HepG2 (cell line): ENCODE data around the gene PPP3R2. TPM values are rescaled to one million over a fixed set of nuclear protein-coding genes. Genes with fewer than 3 reads are reported as not detected.

ENCODE experiments used
- ATAC-seq: fragments of 200-7000 bp; cut with Tn5 transposase; 3 replicates; pipeline ENCODE4 v1.9.1; 2020; ENCODE audit warnings: mild to moderate bottlenecking, moderate library complexity
- BruUV-seq: library from RNA; stranded (reverse); fragments of 400-500 nt; replicated peaks from 2 replicates; lab custom pipeline; 2021; lab: Mats Ljungman, UMichigan
- CTCF ChIA-PET: fragments of 300-600 bp; formaldehyde crosslinking; extraction: SDS; loops from one replicate; lab custom pipeline; 2021; ENCODE audit warnings: low total read pairs, inconsistent platforms, low intra/inter-chr PET ratio; lab: Yijun Ruan, JAX
- POLR2A ChIA-PET: fragments of 350-600 bp; sonication (Branson Sonifier 250); formaldehyde crosslinking; loops from one replicate; lab custom pipeline; 2020; ENCODE audit warnings: antibody characterized with exemption, inconsistent platforms; lab: Yijun Ruan, JAX
- DNase-seq: peaks from one replicate; pipeline ENCODE4 v3.0.0-alpha.2; 2015; ENCODE audit warnings: low spot score
- FAIRE-seq: peaks from 3 replicates; lab custom pipeline; 2011; peaks lifted over from hg19 to GRCh38; lab: Jason Lieb, UNC
- H2AFZ ChIP-seq: one replicate; pipeline ENCODE4 v1.6.1; 2011; ENCODE audit warnings: low read length, inconsistent platforms
- H3K27ac ChIP-seq: fragments of 300-600 bp; 3 replicates; pipeline ENCODE4 v1.8.0; 2011; ENCODE audit warnings: mixed run types, mild to moderate bottlenecking, mixed read lengths, low read length, inconsistent platforms; ENCODE audit not compliant: insufficient read depth; ENCODE audit errors: extremely low read length
- H3K27me3 ChIP-seq, 2 experiments: fragments of 200-600 bp in 1 of 2; 2 replicates in 1 of 2; 3 replicates in 1 of 2; pipeline versions ENCODE4 v1.6.0 to v1.8.0; 2011; ENCODE audit warnings: low read length in 2 of 2, mild to moderate bottlenecking in 2 of 2, moderate library complexity in 2 of 2, inconsistent platforms in 1 of 2; ENCODE audit not compliant: insufficient read depth in 2 of 2, control insufficient read depth in 1 of 2
- H3K36me3 ChIP-seq, 2 experiments: fragments of 200-600 bp in 1 of 2; replicated peaks in 1 of 2; 2 replicates in 1 of 2; 3 replicates in 1 of 2; pipeline versions ENCODE4 v1.5.1 to v1.8.0; 2011; ENCODE audit warnings: low read length in 2 of 2, inconsistent platforms in 1 of 2; ENCODE audit not compliant: insufficient read depth in 2 of 2, control insufficient read depth in 1 of 2
- H3K4me1 ChIP-seq: 2 replicates; pipeline ENCODE4 v1.5.1; 2012; ENCODE audit warnings: low read length, inconsistent platforms; ENCODE audit not compliant: insufficient read depth
- H3K4me2 ChIP-seq: 2 replicates; pipeline ENCODE4 v1.6.0; 2011; ENCODE audit warnings: low read depth, low read length, inconsistent platforms
- H3K4me3 ChIP-seq, 3 experiments: fragments of 200-600 bp in 1 of 3; sonication (generic), shearing (Covaris generic) in 1 of 3; replicated peaks in 1 of 3; 2 replicates each; pipeline ENCODE4 v1.5.1; 2011 to 2016; ENCODE audit warnings: low read length in 3 of 3, inconsistent platforms in 2 of 3, low read depth in 2 of 3, mild to moderate bottlenecking in 2 of 3, control low read depth in 1 of 3, mixed read lengths in 1 of 3; ENCODE audit not compliant: insufficient read depth in 1 of 3
- H3K79me2 ChIP-seq: one replicate; pipeline ENCODE4 v1.6.1; 2011; ENCODE audit warnings: low read length, inconsistent platforms; ENCODE audit not compliant: insufficient read depth
- H3K9ac ChIP-seq: 2 replicates; pipeline ENCODE4 v1.6.0; 2011; ENCODE audit warnings: mild to moderate bottlenecking, low read depth, low read length, inconsistent platforms; ENCODE audit not compliant: insufficient read depth
- H3K9me3 ChIP-seq: 2 replicates; pipeline ENCODE4 v1.5.1; 2012; ENCODE audit warnings: mild to moderate bottlenecking, low read length
- H4K20me1 ChIP-seq: 2 replicates; pipeline ENCODE4 v1.6.0; 2011; ENCODE audit warnings: inconsistent platforms, mild to moderate bottlenecking, low read length, moderate library complexity; ENCODE audit not compliant: insufficient read depth
- CENPX ChIP-seq: sonication (generic); formaldehyde crosslinking; IDR thresholded peaks from 2 replicates; pipeline ENCODE4 v1.9.0; 2021; ENCODE audit warnings: mild to moderate bottlenecking, missing genetic modification reagents, moderate library complexity
- ETV5 ChIP-seq: IDR thresholded peaks from 2 replicates; pipeline ENCODE4 v1.6.1; 2018; ENCODE audit warnings: missing biosample characterization, missing genetic modification reagents, inconsistent platforms, borderline replicate concordance
- HCFC1 ChIP-seq: fragments of 150-350 bp; IDR thresholded peaks from 2 replicates; pipeline ENCODE4 v1.6.1; 2014; ENCODE audit warnings: low read depth, low read length
- MAFF ChIP-seq: IDR thresholded peaks from 2 replicates; pipeline ENCODE4 v1.6.1; 2011; ENCODE audit warnings: low read depth, low read length, improper control_type of control experiment
- PRMT3 ChIP-seq: sonication (generic); formaldehyde crosslinking; IDR thresholded peaks from 2 replicates; pipeline ENCODE4 v1.8.1; 2022; ENCODE audit warnings: low read depth, mild to moderate bottlenecking, moderate library complexity, missing genetic modification reagents, borderline replicate concordance
- SMARCE1 ChIP-seq: fragments of 450-650 bp; IDR thresholded peaks from 2 replicates; pipeline ENCODE4 v1.6.1; 2017; ENCODE audit warnings: borderline replicate concordance
- TOE1 ChIP-seq: sonication (generic); formaldehyde crosslinking; IDR thresholded peaks from 2 replicates; pipeline ENCODE4 v1.4.0; 2020; ENCODE audit warnings: mild to moderate bottlenecking, missing genetic modification reagents
- ZBTB33 ChIP-seq: sonication (generic); formaldehyde crosslinking; IDR thresholded peaks from 2 replicates; pipeline ENCODE4 v1.4.0; 2020; ENCODE audit warnings: missing genetic modification reagents
- ZNF143 ChIP-seq: sonication (generic); formaldehyde crosslinking; IDR thresholded peaks from 2 replicates; pipeline ENCODE4 v1.4.0; 2020; ENCODE audit warnings: missing genetic modification reagents
- ZNF501 ChIP-seq: sonication (generic); formaldehyde crosslinking; IDR thresholded peaks from 2 replicates; pipeline ENCODE4 v1.5.1; 2020; ENCODE audit warnings: mild to moderate bottlenecking, moderate library complexity, missing genetic modification reagents
- ZNF747 ChIP-seq: sonication (generic); formaldehyde crosslinking; IDR thresholded peaks from 2 replicates; pipeline ENCODE4 v1.8.1; 2023; ENCODE audit warnings: missing genetic modification reagents, mild to moderate bottlenecking, borderline replicate concordance
- ZNF816 ChIP-seq: sonication (generic); formaldehyde crosslinking; IDR thresholded peaks from 2 replicates; pipeline ENCODE4 v1.8.0; 2022; ENCODE audit warnings: missing genetic modification reagents, mild to moderate bottlenecking, borderline replicate concordance
- ZNF878 ChIP-seq: sonication (generic); formaldehyde crosslinking; IDR thresholded peaks from 2 replicates; pipeline ENCODE4 v1.8.1; 2023; ENCODE audit warnings: mild to moderate bottlenecking, missing genetic modification reagents, moderate library complexity
- WGBS: methylation state at CpG from one replicate; pipeline ENCODE4 v1.1.6; 2017; ENCODE audit warnings: low lambda C conversion rate; 5-methylcytosine and 5-hydroxymethylcytosine counted together
- in situ Hi-C: cut with HindIII; loops from 2 replicates; pipeline ENCODE4 v1.10.0; 2017; ENCODE audit warnings: low pct_unique_long_range_greater_than_20kb; ENCODE audit not compliant: extremely low pct_ligation_motif_present
- intact Hi-C: fragments of 100-400 bp; cut with micrococcal nuclease; formaldehyde crosslinking; loops from one replicate; pipeline ENCODE4 v1.10.0; 2022; ENCODE audit not compliant: unreplicated experiment
- polyA plus RNA-seq, 8 experiments: library from polyadenylated mRNA; depleted of rRNA in 3 of 8; stranded (reverse) in 7 of 8; unstranded in 1 of 8; fragments of >200 nt; fragmentation: Illumina TruSeq in 4 of 8; extraction: Trizol in 4 of 8; gene quantifications; 2 replicates each; pipeline versions ENCODE4 v1.2.1 to v1.2.3, GENCODE V29; 2011 to 2016; ENCODE audit warnings: low read depth in 4 of 8, missing spikeins in 1 of 8, mixed read lengths in 1 of 8; ENCODE audit not compliant: insufficient read depth in 1 of 8
- total RNA-seq, 5 experiments: library from RNA; depleted of rRNA; stranded (reverse); fragments of >200 nt; fragmentation: Illumina TruSeq; extraction: Trizol; gene quantifications; 2 replicates each; pipeline ENCODE4 v1.2.3, GENCODE V29; 2016; ENCODE audit warnings: low read depth in 1 of 5
- TF ChIP-seq, protein P1 (sequence below): sonication (generic); formaldehyde crosslinking; IDR thresholded peaks from 2 replicates; pipeline ENCODE4 v1.4.0; 2020; ENCODE audit warnings: missing genetic modification reagents, low read depth, mild to moderate bottlenecking, borderline replicate concordance
- TF ChIP-seq, protein P2 (sequence below): IDR thresholded peaks from 2 replicates; pipeline ENCODE4 v1.6.1; 2016; ENCODE audit warnings: control low read depth

PPP3R2 gene
- total and polyA plus RNA-seq, 2 of the 13 experiments (the other 11 are each of a cell fraction or from before 2014, with no cell fraction given): not detected

DNA sequence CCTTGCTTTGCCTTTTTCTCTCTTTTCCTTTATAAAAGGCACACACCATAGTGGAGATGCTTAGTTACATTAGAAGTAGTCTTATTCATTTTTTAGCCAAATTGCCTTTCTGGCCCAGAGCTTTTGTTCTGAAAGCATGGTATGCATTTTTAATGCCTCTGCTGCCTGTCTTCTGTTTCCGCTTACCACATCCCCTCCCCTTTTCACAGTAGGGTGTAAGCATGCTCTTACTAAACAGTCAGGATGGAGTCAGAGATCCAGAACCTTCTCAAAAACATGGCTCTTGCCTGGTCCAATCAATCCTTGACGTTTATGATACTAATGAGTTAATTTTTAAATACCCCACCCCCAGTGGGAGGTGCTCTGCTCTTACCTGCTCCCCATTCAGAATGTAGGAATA is 22.5 kb downstream of the PPP3R2 start:
- intact Hi-C loops: no loop called here
- 76% methylated on average over 2 of the region's 2 CpGs for WGBS
- H3K4me3 ChIP-seq: no peak overlapping the region
- CTCF ChIA-PET: no interaction called here
- no peak overlapping the region for H2AFZ ChIP-seq
- no TSS peak for BruUV-seq
- FAIRE-seq: no peak
- DNase-seq: no peak
- no peak for TF ChIP-seq CENPX (CRISPR knock-in tag)
- no peak for TF ChIP-seq HCFC1
- no peak for TF ChIP-seq MAFF
- TF ChIP-seq ZNF143 (CRISPR knock-in tag): no peak
- TF ChIP-seq TOE1 (CRISPR knock-in tag): no peak
- no peak for TF ChIP-seq ZNF501
- POLR2A ChIA-PET: no interaction called here
- no peak overlapping the region for H3K9ac ChIP-seq
- H3K27ac ChIP-seq: no peak overlapping the region
- H3K36me3 ChIP-seq: no peaks in the 10 kb centered on the region
- H3K4me1 ChIP-seq: peaks cover 9% of the 10 kb centered on the region
- no peaks in the 10 kb centered on the region for H3K9me3 ChIP-seq
- no peaks in the 10 kb centered on the region for H4K20me1 ChIP-seq
- no peak for ATAC-seq
- H3K4me2 ChIP-seq: no peak overlapping the region
- in situ Hi-C loops: no loop called here
- no peaks in the 10 kb centered on the region for H3K79me2 ChIP-seq
- no peaks in the 10 kb centered on the region for H3K27me3 ChIP-seq

- no peak for ATAC-seq
- H3K4me3 ChIP-seq: no peak overlapping the region
- intact Hi-C loops: no loop called here
- H3K4me2 ChIP-seq: no peak overlapping the region
- POLR2A ChIA-PET: no interaction called here
- TF ChIP-seq ETV5: no peak
- TF ChIP-seq, protein P1, sequence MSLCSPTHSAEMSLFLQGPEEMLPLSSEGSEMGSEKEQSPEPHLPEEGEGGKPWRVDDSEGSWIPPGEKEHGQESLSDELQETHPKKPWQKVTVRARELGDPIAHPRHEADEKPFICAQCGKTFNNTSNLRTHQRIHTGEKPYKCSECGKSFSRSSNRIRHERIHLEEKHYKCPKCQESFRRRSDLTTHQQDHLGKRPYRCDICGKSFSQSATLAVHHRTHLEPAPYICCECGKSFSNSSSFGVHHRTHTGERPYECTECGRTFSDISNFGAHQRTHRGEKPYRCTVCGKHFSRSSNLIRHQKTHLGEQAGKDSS (CRISPR knock-in tag): no peak
- no peak for TF ChIP-seq PRMT3 (CRISPR knock-in tag)
- no peak for TF ChIP-seq ZNF878 (CRISPR knock-in tag)
- TF ChIP-seq, protein P2, sequence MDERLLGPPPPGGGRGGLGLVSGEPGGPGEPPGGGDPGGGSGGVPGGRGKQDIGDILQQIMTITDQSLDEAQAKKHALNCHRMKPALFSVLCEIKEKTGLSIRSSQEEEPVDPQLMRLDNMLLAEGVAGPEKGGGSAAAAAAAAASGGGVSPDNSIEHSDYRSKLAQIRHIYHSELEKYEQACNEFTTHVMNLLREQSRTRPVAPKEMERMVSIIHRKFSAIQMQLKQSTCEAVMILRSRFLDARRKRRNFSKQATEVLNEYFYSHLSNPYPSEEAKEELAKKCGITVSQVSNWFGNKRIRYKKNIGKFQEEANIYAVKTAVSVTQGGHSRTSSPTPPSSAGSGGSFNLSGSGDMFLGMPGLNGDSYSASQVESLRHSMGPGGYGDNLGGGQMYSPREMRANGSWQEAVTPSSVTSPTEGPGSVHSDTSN (CRISPR knock-in tag): no peak
- no peak for TF ChIP-seq SMARCE1
- no peak for TF ChIP-seq ZNF747 (CRISPR knock-in tag)
- TF ChIP-seq ZBTB33: no peak
- TF ChIP-seq ZNF816: no peak
- TF ChIP-seq, all 625 proteins: peak for 0
- CTCF ChIA-PET: no interaction called here
- H4K20me1 ChIP-seq: no peaks in the 10 kb centered on the region
- H3K9me3 ChIP-seq: no peaks in the 10 kb centered on the region
- no peaks in the 10 kb centered on the region for H3K36me3 ChIP-seq
- H3K27ac ChIP-seq: no peak overlapping the region
- H3K9ac ChIP-seq: no peak overlapping the region
- no peak overlapping the region for H2AFZ ChIP-seq
- H3K27me3 ChIP-seq: no peaks in the 10 kb centered on the region
- peaks cover 9% of the 10 kb centered on the region for H3K4me1 ChIP-seq
- FAIRE-seq (no peak), DNase-seq (no peak)
- BruUV-seq: no TSS peak
- in situ Hi-C loops: no loop called here
- H3K79me2 ChIP-seq: no peaks in the 10 kb centered on the region
- 78% methylated on average over 1 of the region's 1 CpG for WGBS
Observed at GRCh38 chr9:101571114-101571513, 23.7 kb downstream of the PPP3R2 start.
